ENCODE data around the gene TMTC2. TPM values are rescaled to one million over a fixed set of nuclear protein-coding genes. Genes with fewer than 3 reads are reported as not detected.

Gene TMTC2
- total and polyA plus RNA-seq, 10 of the 15 experiments (the other 5 are each of a cell fraction or from before 2014, with no cell fraction given): 0.14 to 9.7 (median 1.2) TPM

GRCh38 chr12:83059107-83059506 is 372.4 kb downstream of the TMTC2 start:
- Histone ChIP-seq H3K9me3 (replicated peaks; ENCODE audit: control insufficient read depth, insufficient read depth, low read length) (no peaks in the 10 kb centered on the region), H3K27me3 (replicated peaks in 1 of 2; ENCODE audit: control insufficient read depth in 2 of 2, insufficient read depth in 2 of 2, low read length in 1 of 2) (no peaks in the 10 kb centered on the region), H3K27ac (ENCODE audit: control insufficient read depth, insufficient read depth) (no peak overlapping the region), H3K4me3 (no peak overlapping the region), H4K20me1 (ENCODE audit: control insufficient read depth, insufficient read depth) (no peaks in the 10 kb centered on the region), H3K4me2 (ENCODE audit: control insufficient read depth, insufficient read depth) (no peak overlapping the region), H3K9ac (ENCODE audit: control insufficient read depth, insufficient read depth, low read length) (no peak overlapping the region), H3K4me1 (ENCODE audit: control insufficient read depth, insufficient read depth, low read length) (no peaks in the 10 kb centered on the region), H3K79me2 (ENCODE audit: control insufficient read depth, insufficient read depth, low read length) (no peaks in the 10 kb centered on the region), H2AFZ (ENCODE audit: control insufficient read depth, low read depth, low read length) (no peak overlapping the region), H3K36me3 (ENCODE audit: control insufficient read depth in 2 of 2, insufficient read depth in 2 of 2, low read length in 1 of 2) (no peaks in the 10 kb centered on the region)
- intact Hi-C loops (cut with micrococcal nuclease; ENCODE audit: unreplicated experiment) (no loop called here), in situ Hi-C loops (cut with MboI) (no loop called here)
- BruUV-seq (replicated peaks): no TSS peak
- ChIA-PET SMC1A (ENCODE audit: uncharacterized antibody, unreplicated experiment) (interaction anchor here (1.5 kb wide), 1 partner anchor 9 kb away, joined by 3 read pairs; no protein-coding TSS in a partner anchor), RAD21 (ENCODE audit: unreplicated experiment) (no interaction called here), CTCF (no interaction called here), POLR2A (no interaction called here)
- DNase-seq (ENCODE audit: low read depth, low spot score): no peak
- no peak for ATAC-seq
- WGBS (ENCODE audit: insufficient coverage, insufficient replicate concordance, low lambda C conversion rate, missing lambda C conversion rate): 49% methylated on average over 6 of the region's 6 CpGs
- no peak for FAIRE-seq
- TF ChIP-seq EGR1 (IDR thresholded peaks at IDR 0.05; ENCODE audit: borderline replicate concordance in 1 of 2, low read depth in 2 of 2, low read length in 2 of 2) (no peak), BCL11A (IDR thresholded peaks at IDR 0.05; ENCODE audit: low read depth, low read length) (no peak), NR2F1 (conservative IDR thresholded peaks at IDR 0.05) (no peak), YBX1 (IDR thresholded peaks at IDR 0.05) (no peak), NKRF (conservative IDR thresholded peaks at IDR 0.05) (no peak), ZBED1 (IDR thresholded peaks at IDR 0.05; ENCODE audit: borderline replicate concordance) (no peak), ZBTB33 (IDR thresholded peaks at IDR 0.05) (no peak), PAX5 (IDR thresholded peaks at IDR 0.05; ENCODE audit: borderline replicate concordance, low read depth, low read length) (no peak), CBX3 (IDR thresholded peaks at IDR 0.05; ENCODE audit: borderline replicate concordance, low read depth) (no peak), E2F8 (IDR thresholded peaks at IDR 0.05; ENCODE audit: low read depth, partially characterized antibody) (no peak), JUNB (IDR thresholded peaks at IDR 0.05) (no peak), CEBPB (IDR thresholded peaks at IDR 0.05; ENCODE audit: borderline replicate concordance in 1 of 2, low read depth in 2 of 2, low read length in 2 of 2) (no peak)

Data from GM12878 (cell line).